HG02588 (cell line): ENCODE measurements around the gene ATP11A.

ENCODE experiments used
- ATAC-seq: cut with Tn5 transposase; IDR thresholded peaks from one replicate; pipeline ENCODE4 v1.9.1; 2021; ENCODE audit warnings: mild to moderate bottlenecking, moderate library complexity; ENCODE audit not compliant: unreplicated experiment

ATP11A gene

GRCh38 chr13:112917056-112917664 lies 227.3 kb downstream of the ATP11A start:
- no peak for ATAC-seq

DNA sequence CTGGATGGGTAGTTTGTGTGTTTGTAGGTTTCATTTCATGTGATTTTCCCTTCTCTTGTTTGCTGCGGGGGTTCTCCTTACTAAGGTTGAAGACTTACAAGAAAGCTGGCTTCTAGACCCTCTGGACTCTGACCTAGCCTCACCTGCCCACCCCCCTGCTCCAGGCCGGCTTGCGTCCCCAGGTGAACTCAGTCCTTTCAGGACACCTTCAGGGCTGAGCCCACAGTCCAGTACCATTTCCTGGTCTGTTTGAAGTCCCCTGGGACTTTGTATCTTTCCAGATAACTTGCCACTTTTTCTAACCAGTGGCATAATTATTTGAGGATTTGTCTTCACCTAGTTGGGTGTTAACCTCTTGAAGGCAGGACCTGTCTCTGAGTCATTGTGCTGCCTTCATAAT lies 227.9 kb downstream of the ATP11A start:
- ATAC-seq, result no peak

DNA sequence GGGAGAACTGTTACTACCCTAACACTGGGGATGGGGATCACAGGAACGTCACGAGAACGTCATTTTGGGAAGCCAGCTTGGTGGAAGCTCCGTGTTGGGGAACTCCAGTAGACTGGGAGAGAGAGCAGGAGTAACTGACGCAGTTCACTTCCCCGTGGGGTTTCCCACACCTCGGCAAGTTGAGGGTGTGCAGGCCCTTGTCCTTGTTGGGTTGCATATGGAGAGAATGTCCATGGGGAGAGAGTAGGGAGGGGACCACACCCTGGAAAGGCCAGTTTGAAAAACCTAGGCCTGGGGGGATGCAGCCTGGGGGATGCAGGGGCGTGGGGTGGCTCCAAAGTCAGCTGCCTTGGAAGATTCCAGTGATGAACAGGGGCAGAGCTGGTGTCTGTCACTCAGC lies 228.4 kb downstream of the ATP11A start:
- no peak for ATAC-seq

GRCh38 chr13:112918746-112919145 lies 228.9 kb downstream of the ATP11A start:
- no peak for ATAC-seq

DNA sequence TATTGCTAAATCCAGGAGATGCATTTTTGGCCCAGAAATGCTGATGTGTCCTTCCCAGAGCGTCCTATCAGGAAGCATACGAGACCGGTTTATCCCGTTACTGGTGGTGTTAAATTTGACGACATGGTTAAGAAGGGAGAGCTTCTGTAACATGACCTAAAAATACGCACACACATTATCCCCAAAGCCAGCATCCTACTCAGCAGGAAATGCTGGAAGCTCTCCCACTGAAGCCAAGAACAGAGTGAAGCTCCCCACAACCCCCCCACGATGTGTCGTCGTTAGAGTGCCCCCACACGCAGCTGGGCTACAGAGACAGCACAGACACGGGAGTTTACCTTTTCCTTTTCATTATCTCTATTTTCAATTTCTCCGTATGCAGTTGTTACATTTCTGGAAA lies 234.1 kb downstream of the ATP11A start:
- no peak for ATAC-seq

- ATAC-seq, result no peak
These were observed 234.5 kb downstream of the ATP11A start for GRCh38 chr13:112924365-112924764.

DNA sequence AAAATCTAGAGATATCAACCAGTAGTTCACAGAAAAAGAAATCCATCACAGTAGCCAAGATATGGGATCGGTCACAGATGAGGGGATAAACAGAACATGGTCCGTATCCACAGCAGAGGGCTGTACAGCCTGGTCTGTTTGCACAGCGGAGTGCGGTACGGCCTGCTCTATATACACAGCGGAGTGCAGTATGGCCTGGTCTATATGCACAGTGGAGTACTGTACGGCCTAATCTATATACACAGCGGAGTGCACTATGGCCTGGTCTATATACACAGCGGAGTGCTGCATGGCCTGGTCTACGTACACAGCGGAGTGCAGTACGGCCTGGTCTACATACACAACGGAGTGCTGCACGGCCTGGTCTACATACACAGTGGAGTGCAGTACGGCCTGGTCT lies 236.2 kb downstream of the ATP11A start:
- no peak for ATAC-seq

DNA sequence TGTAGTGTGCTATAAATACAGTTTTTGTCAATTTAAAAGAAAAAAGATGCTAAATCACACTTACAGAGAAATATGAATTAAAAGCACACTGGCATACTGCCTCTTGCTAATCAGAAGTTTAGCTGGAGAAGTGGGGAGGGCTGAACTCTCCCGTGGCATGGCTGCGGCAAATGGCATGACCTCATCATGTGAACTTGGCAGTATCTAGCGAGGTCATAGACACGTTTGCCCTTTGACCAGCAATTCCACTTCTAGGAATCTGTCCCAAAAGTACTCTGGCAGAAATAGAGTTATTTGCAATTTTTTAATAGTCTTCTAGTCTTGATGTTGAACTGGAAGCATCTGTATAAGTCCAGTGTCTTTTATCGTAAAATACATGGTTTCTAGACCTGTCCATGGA lies 237.2 kb downstream of the ATP11A start:
- no peak for ATAC-seq

DNA sequence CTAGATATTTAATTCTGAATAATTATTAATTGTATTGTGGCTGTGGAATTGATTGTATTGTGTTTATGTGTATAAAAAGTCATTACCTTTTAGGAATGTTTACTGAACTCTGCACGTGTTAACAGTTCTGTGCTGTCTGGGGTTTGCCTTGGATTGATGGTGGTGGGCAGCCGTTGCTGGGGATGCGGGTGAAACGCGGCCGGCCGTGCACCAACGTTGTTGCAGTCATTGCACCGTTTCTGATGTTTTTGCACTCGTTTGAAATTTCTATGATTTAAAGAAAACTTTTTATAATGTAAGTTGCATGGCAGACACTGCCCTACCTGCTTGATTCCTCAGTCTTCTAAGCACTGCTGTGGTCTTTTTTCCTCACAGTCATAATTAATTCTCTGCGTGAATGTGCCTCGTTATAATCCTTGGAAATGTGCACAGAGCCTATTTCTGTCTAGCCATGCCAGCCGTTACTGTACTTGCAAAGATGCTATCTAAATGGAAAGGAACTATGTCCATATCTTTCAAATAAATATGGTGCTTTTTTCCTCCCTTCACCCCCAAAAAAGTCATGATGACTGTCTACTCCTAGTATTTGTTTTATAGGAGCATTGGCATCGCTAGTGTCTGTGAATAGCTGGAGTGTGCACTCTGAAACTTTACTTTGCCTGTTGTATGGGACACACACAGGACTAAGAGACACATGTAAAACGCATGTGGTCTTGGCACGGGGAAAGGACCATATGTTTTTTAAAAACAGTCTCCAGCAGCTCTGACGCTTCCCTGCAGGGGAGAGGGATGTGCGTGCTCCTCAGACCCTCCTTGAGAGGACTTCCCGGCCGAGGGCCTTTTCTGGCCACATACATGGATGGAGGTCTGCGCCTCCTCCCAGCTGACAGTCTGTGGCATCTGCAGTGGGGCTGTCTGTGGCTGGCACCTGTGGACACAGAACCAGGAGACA lies 238.5 kb downstream of the ATP11A start:
- ATAC-seq, result no peak

DNA sequence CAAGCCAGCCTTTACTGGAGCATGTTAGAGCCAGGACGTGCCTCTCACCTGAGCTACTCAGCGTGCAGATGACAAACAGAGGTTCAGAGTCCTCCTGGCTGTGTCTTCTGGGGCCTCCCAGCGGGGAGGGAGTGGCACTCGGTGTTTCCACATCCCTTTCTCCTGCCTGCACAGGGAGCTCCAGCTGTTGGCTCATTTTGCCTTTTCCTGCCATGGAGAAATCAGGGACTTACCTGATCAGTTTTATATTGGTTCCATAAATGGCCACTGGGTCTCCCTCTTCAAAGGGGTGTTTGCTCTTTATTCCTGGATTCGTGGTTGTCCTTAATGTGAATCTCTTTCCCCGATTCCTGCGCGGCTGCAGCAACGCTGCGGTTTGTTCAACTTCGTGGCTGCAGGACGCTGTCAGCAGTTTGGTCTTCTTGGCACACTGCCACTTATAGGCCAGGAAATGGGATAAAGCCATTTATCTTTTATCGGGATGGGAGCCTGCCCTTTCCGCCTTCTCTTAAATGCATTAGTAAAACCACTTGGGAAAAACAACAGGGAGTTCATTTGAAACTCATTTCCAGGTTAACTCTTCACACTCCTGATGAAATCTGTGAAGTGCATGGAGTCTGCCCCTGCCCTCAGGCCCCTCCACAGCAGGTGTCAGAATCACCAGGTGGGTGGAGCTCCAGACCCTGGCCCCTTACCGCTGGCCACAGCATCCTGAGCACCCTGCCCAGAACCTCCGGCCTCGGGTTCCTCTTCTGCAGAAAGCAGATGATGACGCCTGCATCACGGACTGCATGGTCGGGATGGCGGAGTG lies 239.3 kb downstream of the ATP11A start:
- ATAC-seq, result no peak

- no peak for ATAC-seq
These were observed 239.9 kb downstream of the ATP11A start for GRCh38 chr13:112929783-112930055.

- no peak for ATAC-seq
These were observed 240.4 kb downstream of the ATP11A start for GRCh38 chr13:112930192-112930591.

- ATAC-seq, result no peak
These were observed 241.4 kb downstream of the ATP11A start for GRCh38 chr13:112931028-112931934.

DNA sequence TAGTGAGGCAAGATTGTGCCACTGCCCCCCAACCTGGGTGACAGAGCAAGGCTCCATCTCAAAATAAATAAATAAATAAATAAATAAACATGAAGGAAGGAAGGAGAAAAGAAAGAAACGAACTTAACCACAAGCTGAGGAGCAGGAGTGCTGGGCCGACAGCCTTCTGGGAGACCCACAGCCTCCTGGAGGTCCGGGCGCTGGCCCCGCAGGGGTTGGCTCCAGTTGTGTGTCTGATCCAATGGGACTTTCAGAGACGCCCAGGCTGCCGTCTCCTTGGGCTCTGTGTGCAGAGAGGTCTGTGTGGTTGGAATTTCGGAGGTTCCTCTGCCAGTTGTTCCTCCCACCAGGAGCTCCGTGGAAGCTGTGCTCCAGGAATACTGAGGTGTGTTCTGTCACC lies 243.1 kb downstream of the ATP11A start:
- ATAC-seq, result no peak

DNA sequence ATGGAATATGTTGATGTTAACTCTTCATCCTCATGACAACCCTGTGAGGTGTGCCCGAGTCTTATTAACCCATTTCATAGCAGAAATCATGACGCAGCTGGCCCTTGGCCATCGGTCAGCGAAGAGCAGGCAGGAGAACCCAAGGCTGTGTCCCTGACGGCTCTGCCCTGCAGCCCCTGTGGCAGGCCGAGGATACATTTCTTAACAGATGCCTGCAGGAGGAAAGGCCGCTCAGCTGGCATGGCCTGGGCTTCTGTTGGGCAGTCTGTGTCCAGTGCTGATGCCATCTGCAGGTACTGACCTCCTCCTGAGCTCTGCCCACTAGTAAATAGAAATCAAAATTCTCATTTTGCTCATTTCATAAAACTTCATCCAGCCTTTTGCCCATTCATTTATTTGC lies 243.8 kb downstream of the ATP11A start:
- no peak for ATAC-seq

GRCh38 chr13:112934078-112934477 lies 244.2 kb downstream of the ATP11A start:
- no peak for ATAC-seq
